ENCODE results near the gene HIVEP2.

GRCh38 chr6:142868917-142869316, 76.1 kb downstream of the HIVEP2 start:
- no peak for TF ChIP-seq CTCF (conservative IDR thresholded peaks at IDR 0.05; ENCODE audit: low read depth, low read length)
- TF ChIP-seq EZH2 (IDR thresholded peaks at IDR 0.05; ENCODE audit: borderline replicate concordance, low read depth, low read length, poor library complexity, severe bottlenecking), result no peak

Data from A673 (cell line).